Measurements from ENCODE around the gene DNPH1. TPM values are rescaled to one million over a fixed set of nuclear protein-coding genes. Genes with fewer than 3 reads are reported as not detected.

Gene DNPH1
- total RNA-seq, 1 experiment from 2014 or later: 43.5 TPM

DNA sequence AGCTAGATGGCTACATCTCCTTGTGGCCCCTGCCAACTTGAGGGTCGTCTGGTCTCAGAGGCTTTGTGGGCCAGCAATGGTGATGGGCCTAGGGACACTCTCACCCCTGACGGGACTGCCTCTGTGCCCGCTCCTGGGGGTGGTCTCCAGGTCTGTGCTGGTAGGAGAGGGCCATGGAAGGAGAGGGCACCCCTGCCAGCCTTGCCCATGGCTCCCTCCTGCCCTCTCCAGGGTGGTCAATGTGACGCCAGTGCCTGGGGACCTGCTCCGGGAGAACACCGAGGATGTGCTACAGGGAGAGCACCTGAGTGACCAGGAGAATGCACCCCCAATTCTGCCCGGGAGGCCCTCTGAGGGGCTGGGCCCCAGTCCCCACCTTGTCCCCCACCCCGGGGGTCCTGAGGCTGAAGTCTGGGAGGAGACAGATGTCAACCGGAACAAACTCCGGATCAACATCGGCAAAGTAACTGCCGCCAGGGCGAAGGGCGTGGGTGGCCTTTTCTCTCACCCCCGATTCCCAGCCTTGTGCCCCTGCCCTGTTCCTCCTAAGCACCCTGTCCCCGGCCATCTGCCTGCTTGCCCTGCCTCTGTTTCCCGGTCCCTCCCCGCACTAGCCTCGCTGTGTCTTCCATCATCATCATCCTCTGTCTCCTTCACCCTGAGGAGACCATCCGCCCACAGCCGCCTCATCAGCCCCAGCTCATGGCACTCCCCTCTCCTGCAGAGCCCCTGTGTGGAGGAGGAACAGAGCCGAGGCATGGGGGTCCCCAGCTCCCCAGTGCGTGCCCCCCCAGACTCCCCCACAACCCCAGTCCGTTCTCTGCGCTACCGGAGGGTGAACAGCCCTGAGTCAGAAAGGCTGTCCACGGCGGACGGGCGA is 29.8 kb upstream of the DNPH1 start:
- POLR2A ChIA-PET (ENCODE audit: unreplicated experiment): no interaction called here

DNA sequence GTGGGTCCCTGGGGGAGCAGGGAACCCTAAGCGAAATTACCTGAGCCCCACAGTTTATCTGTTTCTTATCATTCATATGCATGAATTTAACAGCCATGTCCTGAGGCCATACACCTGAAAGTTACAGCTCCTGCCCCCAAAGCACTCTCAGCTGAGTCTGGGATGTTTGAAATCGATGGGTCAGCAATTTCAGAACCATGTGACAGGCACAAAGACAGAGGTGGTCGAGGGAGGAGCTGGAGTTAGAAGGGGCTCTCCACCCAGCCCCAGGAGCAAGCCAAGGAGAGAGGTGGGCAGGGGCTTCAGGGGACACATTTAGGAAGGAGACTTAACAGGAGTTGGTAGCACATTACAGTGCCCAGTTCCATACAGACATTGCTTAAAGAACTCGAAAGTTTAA is 28.9 kb upstream of the DNPH1 start:
- no TSS peak for BruUV-seq (replicated peaks)
- ChIA-PET CTCF (no interaction called here), POLR2A (ENCODE audit: unreplicated experiment) (no interaction called here)
- no peak overlapping the region for H3K4me3 ChIP-seq
- no peaks in the 10 kb centered on the region for H3K9me2 ChIP-seq (ENCODE audit: insufficient read depth)
- DNase-seq: no peak
- no peaks in the 10 kb centered on the region for H4K20me1 ChIP-seq (ENCODE audit: insufficient read depth)
- H3K4me1 ChIP-seq (replicated peaks; ENCODE audit: insufficient read depth): no peaks in the 10 kb centered on the region
- H3F3A ChIP-seq (ENCODE audit: insufficient read depth, low read depth): no peaks in the 10 kb centered on the region
- H2AFZ ChIP-seq: no peak overlapping the region
- no peak for TF ChIP-seq EZH2 (IDR thresholded peaks at IDR 0.05; ENCODE audit: low read depth)
- TF ChIP-seq, protein P1, sequence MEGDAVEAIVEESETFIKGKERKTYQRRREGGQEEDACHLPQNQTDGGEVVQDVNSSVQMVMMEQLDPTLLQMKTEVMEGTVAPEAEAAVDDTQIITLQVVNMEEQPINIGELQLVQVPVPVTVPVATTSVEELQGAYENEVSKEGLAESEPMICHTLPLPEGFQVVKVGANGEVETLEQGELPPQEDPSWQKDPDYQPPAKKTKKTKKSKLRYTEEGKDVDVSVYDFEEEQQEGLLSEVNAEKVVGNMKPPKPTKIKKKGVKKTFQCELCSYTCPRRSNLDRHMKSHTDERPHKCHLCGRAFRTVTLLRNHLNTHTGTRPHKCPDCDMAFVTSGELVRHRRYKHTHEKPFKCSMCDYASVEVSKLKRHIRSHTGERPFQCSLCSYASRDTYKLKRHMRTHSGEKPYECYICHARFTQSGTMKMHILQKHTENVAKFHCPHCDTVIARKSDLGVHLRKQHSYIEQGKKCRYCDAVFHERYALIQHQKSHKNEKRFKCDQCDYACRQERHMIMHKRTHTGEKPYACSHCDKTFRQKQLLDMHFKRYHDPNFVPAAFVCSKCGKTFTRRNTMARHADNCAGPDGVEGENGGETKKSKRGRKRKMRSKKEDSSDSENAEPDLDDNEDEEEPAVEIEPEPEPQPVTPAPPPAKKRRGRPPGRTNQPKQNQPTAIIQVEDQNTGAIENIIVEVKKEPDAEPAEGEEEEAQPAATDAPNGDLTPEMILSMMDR (conservative IDR thresholded peaks at IDR 0.05): no peak
- no peaks in the 10 kb centered on the region for H3K9me3 ChIP-seq (ENCODE audit: insufficient read depth, low read depth)
- no peaks in the 10 kb centered on the region for H3K79me2 ChIP-seq (ENCODE audit: low read depth)
- no peaks in the 10 kb centered on the region for H3K27me3 ChIP-seq (ENCODE audit: insufficient read depth, low read depth)
- intact Hi-C loops (cut with micrococcal nuclease; ENCODE audit: unreplicated experiment): no loop called here
- no peak overlapping the region for H3K27ac ChIP-seq
- no peaks in the 10 kb centered on the region for H3K36me3 ChIP-seq (ENCODE audit: low read depth)
- no peak overlapping the region for H3K4me2 ChIP-seq

More for the DNA sequence above, 29.8 kb upstream of the DNPH1 start:
- Histone ChIP-seq H3K27ac (no peak overlapping the region), H3K9me3 (ENCODE audit: insufficient read depth, low read depth) (no peaks in the 10 kb centered on the region), H3K4me2 (no peak overlapping the region), H2AFZ (no peak overlapping the region), H3K4me1 (replicated peaks; ENCODE audit: insufficient read depth) (no peaks in the 10 kb centered on the region), H4K20me1 (ENCODE audit: insufficient read depth) (no peaks in the 10 kb centered on the region), H3K36me3 (ENCODE audit: low read depth) (no peaks in the 10 kb centered on the region), H3K27me3 (ENCODE audit: insufficient read depth, low read depth) (no peaks in the 10 kb centered on the region), H3K79me2 (ENCODE audit: low read depth) (no peaks in the 10 kb centered on the region), H3K4me3 (no peak overlapping the region), H3K9me2 (ENCODE audit: insufficient read depth) (no peaks in the 10 kb centered on the region), H3F3A (ENCODE audit: insufficient read depth, low read depth) (no peaks in the 10 kb centered on the region)
- intact Hi-C loops (cut with micrococcal nuclease; ENCODE audit: unreplicated experiment): no loop called here
- CTCF ChIA-PET: no interaction called here
- BruUV-seq (replicated peaks): no TSS peak
- TF ChIP-seq, protein P1 (conservative IDR thresholded peaks at IDR 0.05): no peak
- TF ChIP-seq EZH2 (IDR thresholded peaks at IDR 0.05; ENCODE audit: low read depth): no peak
- DNase-seq: no peak

DNA sequence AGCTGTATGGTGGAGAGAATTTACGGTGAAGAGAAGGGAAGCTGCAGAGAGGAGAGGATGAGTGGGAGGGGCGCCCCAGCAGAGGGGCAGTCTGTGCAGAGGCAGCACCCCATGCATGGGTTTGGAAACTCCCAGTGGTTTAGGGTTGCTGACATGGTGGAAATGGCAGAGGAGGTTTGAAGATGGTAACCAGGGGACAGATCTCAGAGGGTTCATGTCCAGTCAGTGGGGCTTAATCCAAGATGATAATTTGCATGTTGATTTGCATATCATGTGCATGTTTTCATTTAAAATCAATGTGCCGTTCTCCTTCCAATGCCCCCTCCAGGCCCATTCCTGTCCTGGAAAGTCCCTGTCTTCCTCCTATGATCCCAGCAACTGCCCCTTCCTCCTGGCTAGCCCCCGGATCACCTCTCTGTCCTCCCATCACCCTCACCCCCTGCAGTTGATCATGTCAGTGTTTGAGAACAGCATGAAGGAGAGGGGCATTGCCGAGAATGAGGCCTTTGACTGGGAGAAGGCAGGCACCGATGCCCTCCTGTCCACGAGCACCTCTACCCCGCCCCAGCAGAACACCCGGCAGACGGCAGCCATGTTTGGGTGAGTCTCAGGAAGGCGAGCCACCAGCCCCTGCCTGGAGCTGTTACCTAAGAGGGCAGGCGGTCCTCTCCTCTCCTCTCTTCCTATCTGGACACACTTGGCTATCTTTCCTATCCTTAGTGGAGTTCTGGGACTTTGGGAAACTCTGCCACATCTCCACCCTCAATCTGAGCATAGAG is 28.3 kb upstream of the DNPH1 start:
- intact Hi-C loops (cut with micrococcal nuclease; ENCODE audit: unreplicated experiment): no loop called here
- Histone ChIP-seq H3K9me3 (ENCODE audit: insufficient read depth, low read depth) (no peaks in the 10 kb centered on the region), H3K27me3 (ENCODE audit: insufficient read depth, low read depth) (0 out of 2 replicates have a peak, but pooled peaks cover 3% of the 10 kb centered on the region), H3K4me2 (no peak overlapping the region), H3K9me2 (ENCODE audit: insufficient read depth) (no peaks in the 10 kb centered on the region), H3K27ac (no peak overlapping the region), H3F3A (ENCODE audit: insufficient read depth, low read depth) (no peaks in the 10 kb centered on the region), H3K79me2 (ENCODE audit: low read depth) (no peaks in the 10 kb centered on the region), H3K36me3 (ENCODE audit: low read depth) (no peaks in the 10 kb centered on the region), H4K20me1 (ENCODE audit: insufficient read depth) (no peaks in the 10 kb centered on the region), H3K4me1 (replicated peaks; ENCODE audit: insufficient read depth) (no peaks in the 10 kb centered on the region), H3K4me3 (no peak overlapping the region), H2AFZ (no peak overlapping the region; the same call in 1 of the 2 replicates)
- no peak for TF ChIP-seq EZH2 (IDR thresholded peaks at IDR 0.05; ENCODE audit: low read depth)
- TF ChIP-seq, protein P1 (conservative IDR thresholded peaks at IDR 0.05): no peak
- ChIA-PET POLR2A (ENCODE audit: unreplicated experiment) (no interaction called here), CTCF (no interaction called here)
- BruUV-seq (replicated peaks): no TSS peak
- no peak for DNase-seq

Data from PC-9 (cell line).